ENCODE measurements around the gene CD1D. TPM values are rescaled to one million over a fixed set of nuclear protein-coding genes. Genes with fewer than 3 reads are reported as not detected.

CD1D gene
- total RNA-seq, 1 donor from 2014 or later: 0.44 TPM

Other genes with a start within 250 kb of the CD1D start
- gene KIRREL1, start 187.2 kb upstream of the CD1D start, total RNA-seq: 9.9 TPM
- gene CD1A, start 73.5 kb downstream of the CD1D start, total RNA-seq: not detected
- 0.32 TPM for gene CD1C, start 109.0 kb downstream of the CD1D start, total RNA-seq
- gene CD1B, start 150.6 kb downstream of the CD1D start, total RNA-seq: not detected
- gene CD1E, start 173.0 kb downstream of the CD1D start, total RNA-seq: not detected
- gene OR10T2, start 218.6 kb downstream of the CD1D start, total RNA-seq: not detected
- gene OR10K2, start 245.3 kb downstream of the CD1D start, total RNA-seq: not detected

All from esophagus mucosa (tissue), 1 donor.